Fibroblast of lung (primary cell): ENCODE results near the gene CCDC182.

Source experiments
- EZH2 ChIP-seq: IDR thresholded peaks from 2 replicates; pipeline ENCODE4 v1.5.1; 2012; ENCODE audit warnings: low read length, control low read depth, mild to moderate bottlenecking; ENCODE audit errors: missing control alignments
- TF ChIP-seq, protein P1 (sequence below), 2 donors: IDR thresholded peaks in 1 of 2; conservative IDR thresholded peaks in 1 of 2; 1 replicate in 1 of 2; 2 replicates in 1 of 2; pipeline ENCODE4 v1.5.1; 2011 to 2012; ENCODE audit warnings: low read length in 2 of 2, control low read depth in 1 of 2, inconsistent platforms in 1 of 2, low read depth in 1 of 2, mild to moderate bottlenecking in 1 of 2

- TF ChIP-seq, protein P1, sequence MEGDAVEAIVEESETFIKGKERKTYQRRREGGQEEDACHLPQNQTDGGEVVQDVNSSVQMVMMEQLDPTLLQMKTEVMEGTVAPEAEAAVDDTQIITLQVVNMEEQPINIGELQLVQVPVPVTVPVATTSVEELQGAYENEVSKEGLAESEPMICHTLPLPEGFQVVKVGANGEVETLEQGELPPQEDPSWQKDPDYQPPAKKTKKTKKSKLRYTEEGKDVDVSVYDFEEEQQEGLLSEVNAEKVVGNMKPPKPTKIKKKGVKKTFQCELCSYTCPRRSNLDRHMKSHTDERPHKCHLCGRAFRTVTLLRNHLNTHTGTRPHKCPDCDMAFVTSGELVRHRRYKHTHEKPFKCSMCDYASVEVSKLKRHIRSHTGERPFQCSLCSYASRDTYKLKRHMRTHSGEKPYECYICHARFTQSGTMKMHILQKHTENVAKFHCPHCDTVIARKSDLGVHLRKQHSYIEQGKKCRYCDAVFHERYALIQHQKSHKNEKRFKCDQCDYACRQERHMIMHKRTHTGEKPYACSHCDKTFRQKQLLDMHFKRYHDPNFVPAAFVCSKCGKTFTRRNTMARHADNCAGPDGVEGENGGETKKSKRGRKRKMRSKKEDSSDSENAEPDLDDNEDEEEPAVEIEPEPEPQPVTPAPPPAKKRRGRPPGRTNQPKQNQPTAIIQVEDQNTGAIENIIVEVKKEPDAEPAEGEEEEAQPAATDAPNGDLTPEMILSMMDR (conservative IDR thresholded peaks at IDR 0.05 in 1 of 2, IDR thresholded peaks at IDR 0.05 in 1 of 2; ENCODE audit: low read depth in 1 of 2, low read length in 2 of 2): peak; percentile 33 to 73
- TF ChIP-seq EZH2: no peak
These were observed 38.2 kb upstream of the CCDC182 start for GRCh38 chr17:57783338-57783742.
